KMS-11 (cell line): Measurements from ENCODE around the gene GP9.

Experiments
- H2AFZ ChIP-seq: fragments of 200-600 bp; sonication (generic); 2 replicates; pipeline ENCODE4 v1.6.1; 2016; ENCODE audit warnings: antibody characterized with exemption, mixed run types, low read depth
- H3K27ac ChIP-seq: fragments of 200-600 bp; sonication (generic); 2 replicates; pipeline ENCODE4 v1.6.1; 2016; ENCODE audit warnings: mild to moderate bottlenecking, mixed run types
- H3K27me3 ChIP-seq: fragments of 200-600 bp; sonication (generic); 2 replicates; pipeline ENCODE4 v1.6.1; 2017; ENCODE audit warnings: mild to moderate bottlenecking, low read depth, mixed run types, moderate library complexity; ENCODE audit not compliant: insufficient read depth
- H3K36me3 ChIP-seq: fragments of 200-600 bp; sonication (generic); 2 replicates; pipeline ENCODE4 v1.6.1; 2017; ENCODE audit warnings: mild to moderate bottlenecking, mixed run types; ENCODE audit not compliant: insufficient read depth
- H3K4me1 ChIP-seq: fragments of 200-600 bp; sonication (generic); 2 replicates; pipeline ENCODE4 v1.6.1; 2016; ENCODE audit warnings: mild to moderate bottlenecking, low read depth, mixed run types; ENCODE audit not compliant: poor library complexity, severe bottlenecking
- H3K4me2 ChIP-seq: fragments of 200-600 bp; sonication (generic); 2 replicates; pipeline ENCODE4 v1.7.0; 2016; ENCODE audit warnings: mild to moderate bottlenecking, mixed run types
- H3K4me3 ChIP-seq: fragments of 200-600 bp; sonication (generic); IDR thresholded peaks from 2 replicates; pipeline ENCODE4 v1.6.1; 2017; ENCODE audit warnings: low read depth, low read length, mixed read lengths; ENCODE audit not compliant: insufficient read depth
- H3K79me2 ChIP-seq: fragments of 200-600 bp; sonication (generic); 2 replicates; pipeline ENCODE4 v1.6.1; 2016; ENCODE audit warnings: low read depth, mixed run types; ENCODE audit not compliant: insufficient read depth
- H3K9ac ChIP-seq: fragments of 200-600 bp; sonication (generic); 2 replicates; pipeline ENCODE4 v1.6.1; 2016; ENCODE audit warnings: mild to moderate bottlenecking, mixed run types
- H4K20me1 ChIP-seq: fragments of 200-600 bp; sonication (generic); 2 replicates; pipeline ENCODE4 v1.6.1; 2016; ENCODE audit warnings: mild to moderate bottlenecking, mixed run types; ENCODE audit not compliant: insufficient read depth
- CTCF ChIP-seq: fragments of 200-600 bp; sonication (generic); conservative IDR thresholded peaks from 2 replicates; pipeline ENCODE4 v1.6.1; 2017; ENCODE audit warnings: low read depth, mild to moderate bottlenecking, antibody characterized with exemption, low read length, moderate library complexity, mixed read lengths

GP9 gene

GRCh38 chr3:129030611-129031010, 30.0 kb upstream of the GP9 start:
- H3K27ac ChIP-seq: no peak overlapping the region
- no peaks in the 10 kb centered on the region for H4K20me1 ChIP-seq
- H3K36me3 ChIP-seq: no peaks in the 10 kb centered on the region
- no peak for TF ChIP-seq CTCF
- no peak overlapping the region for H3K4me3 ChIP-seq
- H2AFZ ChIP-seq: no peak overlapping the region
- no peaks in the 10 kb centered on the region for H3K27me3 ChIP-seq
- no peaks in the 10 kb centered on the region for H3K79me2 ChIP-seq
- H3K4me1 ChIP-seq: peaks cover 6% of the 10 kb centered on the region
- no peak overlapping the region for H3K9ac ChIP-seq
- H3K4me2 ChIP-seq: no peak overlapping the region

- no peak overlapping the region for H3K27ac ChIP-seq
- H3K9ac ChIP-seq: no peak overlapping the region
- no peak for TF ChIP-seq CTCF
Measured at GRCh38 chr3:129031476-129032215, 28.9 kb upstream of the GP9 start.

GRCh38 chr3:129032716-129033115, 27.9 kb upstream of the GP9 start:
- TF ChIP-seq CTCF: no peak
- Histone ChIP-seq H2AFZ (no peak overlapping the region), H3K4me3 (no peak overlapping the region), H3K36me3 (no peaks in the 10 kb centered on the region), H3K27ac (no peak overlapping the region), H4K20me1 (no peaks in the 10 kb centered on the region), H3K4me1 (no peaks in the 10 kb centered on the region), H3K79me2 (no peaks in the 10 kb centered on the region), H3K9ac (no peak overlapping the region), H3K4me2 (no peak overlapping the region), H3K27me3 (no peaks in the 10 kb centered on the region)

More at GRCh38 chr3:129031476-129032215, 28.9 kb upstream of the GP9 start:
- Histone ChIP-seq H4K20me1 (no peaks in the 10 kb centered on the region), H3K4me2 (no peak overlapping the region), H3K4me1 (peaks cover 2% of the 10 kb centered on the region), H2AFZ (no peak overlapping the region), H3K27me3 (no peaks in the 10 kb centered on the region), H3K79me2 (no peaks in the 10 kb centered on the region), H3K36me3 (no peaks in the 10 kb centered on the region), H3K4me3 (no peak overlapping the region)

GRCh38 chr3:129033151-129033550, 27.4 kb upstream of the GP9 start:
- no peak overlapping the region for H3K27ac ChIP-seq
- no peaks in the 10 kb centered on the region for H3K79me2 ChIP-seq
- H2AFZ ChIP-seq: no peak overlapping the region
- no peak for TF ChIP-seq CTCF
- H3K36me3 ChIP-seq: no peaks in the 10 kb centered on the region
- H3K27me3 ChIP-seq: no peaks in the 10 kb centered on the region
- no peaks in the 10 kb centered on the region for H3K4me1 ChIP-seq
- no peak overlapping the region for H3K4me3 ChIP-seq
- H3K9ac ChIP-seq: no peak overlapping the region
- H3K4me2 ChIP-seq: no peak overlapping the region
- no peaks in the 10 kb centered on the region for H4K20me1 ChIP-seq
